ENCODE data around the gene SLC9A5.

The SLC9A5 gene

DNA sequence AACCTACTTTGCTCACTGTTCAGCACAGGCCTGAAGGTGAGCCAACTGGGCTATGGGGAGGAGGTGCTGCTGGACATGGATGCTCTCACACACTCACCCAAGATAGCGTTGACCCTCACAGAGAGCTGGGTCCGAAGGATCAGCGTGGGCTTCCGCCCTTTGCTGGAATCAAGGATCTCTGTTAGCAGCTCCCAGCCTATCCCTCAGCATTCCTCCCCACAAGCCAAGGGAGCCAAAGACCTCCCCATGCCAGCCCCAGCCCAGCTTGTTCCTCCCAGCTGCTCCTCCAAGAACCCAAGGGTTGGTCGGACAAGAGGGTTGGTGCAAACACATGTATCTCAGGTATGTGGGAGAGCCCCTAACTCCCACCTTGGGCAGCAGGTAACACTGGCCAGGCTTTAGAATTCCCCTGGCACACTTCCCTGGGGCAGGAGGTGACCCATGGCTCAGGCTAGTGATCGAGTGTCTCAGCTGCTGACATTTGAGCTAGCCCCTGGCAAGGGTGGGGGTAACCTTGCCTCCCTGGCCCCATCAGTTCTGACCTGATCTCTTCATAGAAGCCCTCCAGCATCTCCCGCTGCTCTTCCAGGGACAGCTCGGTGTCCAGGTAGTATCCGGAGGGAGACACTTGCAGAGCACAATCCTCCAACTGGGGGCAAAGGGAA is 9.8 kb upstream of the SLC9A5 start:
- DNase-seq (ENCODE audit: low read depth): no peak

GRCh38 chr16:67240506-67240905 is 8.3 kb upstream of the SLC9A5 start:
- DNase-seq (ENCODE audit: low read depth): no peak

DNA sequence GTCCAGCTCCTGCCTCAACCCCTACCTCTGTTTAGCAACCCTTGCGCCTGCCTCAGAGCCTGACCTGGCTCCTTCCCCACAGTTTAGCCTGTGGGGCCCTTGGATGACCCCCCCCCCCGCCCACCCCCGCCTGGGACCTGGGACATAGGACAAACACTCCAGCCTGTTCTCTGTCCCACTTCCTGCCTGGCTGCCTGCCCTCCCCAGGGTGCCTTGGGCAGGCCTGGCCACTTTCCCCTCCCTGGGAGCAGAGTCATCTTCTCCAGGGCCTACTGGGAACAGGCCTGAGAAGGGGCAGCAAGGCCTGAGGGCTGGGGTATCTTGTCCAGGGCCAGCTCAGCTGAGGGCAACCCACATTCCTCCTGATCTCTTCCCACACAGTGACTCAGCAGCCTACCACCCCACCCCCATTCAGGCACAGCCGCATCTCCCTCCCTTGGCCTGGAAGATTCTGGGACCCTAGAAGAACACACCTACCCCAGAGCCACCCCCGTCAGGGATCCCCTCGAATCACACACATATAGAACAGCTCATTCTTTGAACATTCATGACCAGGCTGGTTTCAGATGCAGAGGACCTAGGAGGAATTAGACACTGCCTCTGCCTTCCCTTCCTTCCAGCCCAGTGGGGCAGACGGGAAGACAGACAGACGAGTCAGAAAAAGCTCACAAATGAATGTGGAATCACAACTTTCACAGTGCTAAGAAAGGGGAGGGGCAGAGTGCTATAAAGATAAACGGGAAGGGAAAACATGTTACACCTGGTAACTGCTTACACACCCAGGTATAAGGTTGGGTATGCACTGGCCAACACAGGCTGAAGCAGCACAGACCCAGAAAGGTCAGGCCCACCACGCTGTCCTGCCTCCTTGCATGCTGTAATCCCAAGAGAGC is 7.5 kb upstream of the SLC9A5 start:
- DNase-seq (ENCODE audit: low read depth): no peak

- no peak for DNase-seq (ENCODE audit: low read depth)
Observed at GRCh38 chr16:67242138-67242730, 6.5 kb upstream of the SLC9A5 start.

DNA sequence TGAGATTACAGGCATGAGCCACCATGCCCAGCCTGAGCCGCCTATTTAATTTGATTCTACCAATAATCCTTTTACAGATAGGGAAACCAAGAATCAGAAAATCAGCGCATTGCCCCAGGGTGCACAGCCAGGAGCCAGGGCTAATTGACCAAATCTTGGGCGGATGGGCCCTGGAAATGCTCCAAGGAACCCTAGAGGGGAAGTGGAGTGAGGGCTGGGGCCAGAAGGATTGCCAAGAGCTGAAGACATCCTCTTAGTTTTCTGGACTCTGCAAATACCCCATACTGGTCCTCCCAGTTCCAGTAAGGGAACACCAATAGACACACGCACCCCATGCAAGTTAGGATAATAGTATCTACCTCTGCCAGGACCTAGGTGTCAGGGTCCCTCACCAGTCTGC is 5.3 kb upstream of the SLC9A5 start:
- no peak for DNase-seq (ENCODE audit: low read depth)

DNA sequence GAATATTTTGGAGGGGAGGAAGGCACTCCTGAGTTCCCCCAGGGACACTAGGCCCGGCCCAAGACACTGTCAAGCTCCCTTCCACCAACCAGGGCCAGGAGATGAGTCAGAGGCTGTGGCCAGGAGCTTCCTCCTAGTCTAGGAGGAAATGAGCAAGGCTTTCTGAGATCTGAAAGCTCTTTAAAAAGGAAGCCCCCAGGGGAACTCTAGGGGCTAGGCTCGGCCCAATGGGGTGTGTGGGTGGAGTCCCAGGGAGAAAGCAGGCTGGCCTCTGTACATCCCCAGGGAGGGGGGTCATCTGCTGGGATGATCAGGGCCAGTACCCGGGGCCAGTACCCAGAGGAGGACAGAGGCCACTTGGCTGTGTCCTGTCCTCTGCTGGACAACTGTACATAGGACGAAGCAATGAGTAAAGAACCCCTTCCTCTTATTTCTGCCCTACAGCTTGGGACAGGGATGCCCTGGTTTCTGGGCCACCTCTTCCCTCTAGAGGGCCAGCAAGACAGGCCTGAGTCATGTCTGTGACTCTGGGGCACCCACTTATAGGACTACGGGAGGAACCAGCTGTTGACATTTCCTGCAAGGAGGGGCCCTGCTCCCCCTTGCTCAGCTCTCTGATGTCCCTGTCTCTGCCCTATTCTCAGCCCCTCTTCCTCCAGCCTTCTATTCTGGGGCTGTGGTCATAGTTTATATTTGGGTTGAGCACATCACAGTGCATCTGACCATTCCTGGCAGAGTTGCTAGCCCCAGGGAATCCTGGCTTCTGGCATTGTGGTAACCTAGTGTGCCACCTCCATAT is 4.2 kb upstream of the SLC9A5 start:
- peak; percentile 71 for DNase-seq (ENCODE audit: low read depth)

DNA sequence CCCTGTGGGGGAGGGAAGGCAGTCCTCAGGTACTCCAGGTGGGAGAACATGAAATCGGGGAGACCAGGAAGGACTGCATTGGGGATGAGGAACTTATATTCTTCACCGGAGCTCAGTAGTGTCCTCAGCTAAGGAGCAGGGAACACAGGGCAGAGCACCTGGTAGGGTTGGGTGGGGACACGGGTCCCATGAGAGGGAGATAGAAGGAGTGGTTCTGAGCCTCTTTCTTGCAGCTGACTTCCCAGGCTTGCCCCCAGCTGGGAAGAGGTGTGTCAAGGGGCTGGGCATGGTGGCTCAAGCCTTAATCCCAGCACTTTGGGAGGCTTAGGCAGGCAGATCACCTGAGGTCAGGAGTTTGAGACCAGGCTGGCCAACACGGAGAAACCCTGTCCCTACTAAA is 3.6 kb upstream of the SLC9A5 start:
- DNase-seq (ENCODE audit: low read depth): no peak

GRCh38 chr16:67245674-67246080 is 3.1 kb upstream of the SLC9A5 start:
- no peak for DNase-seq (ENCODE audit: low read depth)

DNA sequence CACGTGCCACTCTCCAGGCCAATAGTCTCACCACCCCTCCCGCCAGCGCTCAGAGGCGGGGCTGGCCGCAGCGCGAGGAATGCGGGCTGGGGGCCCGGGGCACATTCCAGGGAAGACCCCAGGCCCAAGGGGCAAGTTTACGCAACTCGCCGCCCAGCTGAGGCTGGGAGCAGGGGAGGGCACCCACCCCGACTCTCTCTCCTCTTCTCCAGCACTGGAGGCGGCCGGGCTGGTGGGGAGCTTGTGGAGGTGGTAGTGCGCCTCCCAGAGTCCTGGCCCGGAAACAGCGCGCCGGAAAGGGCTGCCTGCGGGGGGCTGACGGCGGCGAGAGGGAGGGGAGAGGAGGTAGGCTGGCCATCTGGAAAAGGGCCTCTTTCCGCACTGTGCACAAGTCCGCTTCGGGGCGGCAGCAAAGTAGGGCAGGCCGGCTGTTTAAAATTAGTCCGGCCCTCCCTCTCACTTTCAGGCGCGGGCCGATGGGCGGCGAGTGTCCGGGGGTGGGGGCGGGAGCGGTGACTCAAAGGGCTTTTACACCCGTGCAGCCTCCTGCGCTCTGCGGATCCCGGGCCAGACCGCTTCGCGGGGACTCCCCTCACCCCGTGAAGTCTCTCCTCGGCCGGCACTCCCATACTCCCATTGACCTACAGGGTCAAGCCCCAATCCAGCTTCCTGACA is 2.6 kb upstream of the SLC9A5 start:
- no peak for DNase-seq (ENCODE audit: low read depth)

DNA sequence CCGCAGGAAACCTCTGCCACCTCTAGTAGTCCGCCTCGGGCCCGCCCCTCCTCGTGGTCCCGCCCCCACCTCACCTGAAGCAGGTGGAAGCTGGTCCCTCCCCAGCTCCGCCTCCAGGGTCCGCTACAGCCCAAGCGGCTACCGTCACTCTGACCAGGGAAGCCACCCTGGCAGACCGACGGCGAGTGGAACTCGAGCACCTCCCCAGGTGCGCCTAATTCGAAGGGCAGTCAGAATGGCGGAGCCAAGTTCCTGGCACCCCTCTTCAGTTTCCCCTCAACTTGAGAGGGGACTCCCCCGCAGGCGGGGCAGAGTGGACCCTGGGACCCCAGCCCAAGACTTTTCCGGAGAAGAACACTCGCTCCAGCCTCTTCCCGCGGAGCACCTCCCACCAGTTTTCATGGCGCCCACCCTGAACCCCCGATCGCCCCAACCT is 2.0 kb upstream of the SLC9A5 start:
- DNase-seq (ENCODE audit: low read depth): no peak

- DNase-seq (ENCODE audit: low read depth): peak; percentile 96
Observed at GRCh38 chr16:67247192-67248072, 1.3 kb upstream of the SLC9A5 start, which contains the start of gene FHOD1. TSS of gene FHOD1 (minus strand) at chr16:67247481. CDS start at chr16:67247410, 71 bp downstream.

DNA sequence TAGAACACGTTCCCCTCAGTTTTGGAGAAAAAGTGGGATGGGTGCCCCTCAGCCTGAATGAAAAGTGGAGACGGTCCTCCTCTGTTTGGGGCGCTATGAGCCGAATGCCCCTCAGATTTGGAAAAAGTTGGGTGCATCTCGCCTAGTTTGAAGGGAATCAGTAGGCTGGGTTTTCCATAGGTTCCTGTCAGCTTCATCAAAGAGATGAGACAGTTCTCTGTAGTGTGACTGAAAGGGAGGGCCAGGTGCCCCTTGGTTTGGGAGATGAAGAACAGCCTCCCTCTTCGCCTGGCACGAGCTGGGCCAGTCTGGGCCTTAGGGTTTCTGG is 742 bp upstream of the SLC9A5 start:
- no peak for DNase-seq (ENCODE audit: low read depth)

DNA sequence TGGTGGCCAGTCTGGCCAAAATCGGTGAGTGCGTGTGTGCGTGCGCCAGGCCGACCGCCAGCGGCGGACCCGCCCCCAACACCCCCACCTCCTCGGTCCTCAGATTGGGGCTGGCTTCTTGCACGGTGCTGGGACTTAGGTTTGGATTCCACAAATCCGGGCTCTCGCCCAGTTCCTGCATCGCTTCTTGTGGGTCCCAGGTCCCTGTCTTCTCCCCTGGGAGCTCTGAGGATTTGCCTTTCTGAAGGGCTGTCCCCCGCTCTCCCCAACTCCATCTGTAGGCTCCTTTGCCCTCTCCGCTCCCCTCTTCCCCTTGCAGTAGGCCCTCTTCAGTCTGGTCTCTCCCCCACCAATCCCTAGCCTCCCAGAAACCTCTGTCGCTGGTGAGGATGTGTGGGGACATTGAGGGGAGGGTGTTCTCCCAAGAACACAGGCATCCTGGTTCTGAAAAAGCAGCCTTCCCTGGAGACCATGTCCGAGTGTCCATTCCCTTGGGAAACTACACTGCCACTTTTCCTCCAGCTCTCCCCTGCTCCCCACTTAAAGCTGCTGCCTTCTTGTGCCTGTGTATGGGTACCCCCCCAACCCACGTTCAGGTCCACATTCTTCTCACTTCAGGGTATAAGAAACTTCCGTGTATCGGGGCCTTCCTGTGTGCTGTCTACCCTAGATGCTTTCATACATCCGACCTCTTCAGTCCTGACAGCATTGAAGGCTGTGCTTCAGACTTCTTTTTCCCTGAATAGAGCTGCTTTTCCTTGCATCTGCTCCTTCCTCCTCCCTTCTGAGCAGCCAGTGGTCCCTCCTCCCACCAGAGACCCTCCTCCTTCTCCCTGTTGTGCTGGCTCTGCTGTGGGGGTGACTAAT is 632 bp downstream of the SLC9A5 start:
- no peak for DNase-seq (ENCODE audit: low read depth)

DNA sequence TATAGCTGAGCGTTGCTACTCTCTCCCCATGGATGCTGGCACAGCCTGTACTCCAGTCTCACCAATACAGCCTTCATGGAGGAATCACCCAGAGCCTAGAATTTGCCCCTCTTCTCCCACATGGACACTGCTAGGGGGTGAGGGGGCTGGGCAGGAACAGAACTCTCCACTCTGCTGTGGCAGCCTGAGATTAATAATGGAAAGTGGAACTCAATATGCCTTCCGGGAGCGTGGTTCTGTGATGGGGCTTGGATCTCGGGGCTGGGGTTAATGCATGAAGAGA is 1.2 kb downstream of the SLC9A5 start:
- no peak for DNase-seq (ENCODE audit: low read depth)

GRCh38 chr16:67252609-67253497 is 4.1 kb downstream of the SLC9A5 start:
- no peak for DNase-seq (ENCODE audit: low read depth)

DNA sequence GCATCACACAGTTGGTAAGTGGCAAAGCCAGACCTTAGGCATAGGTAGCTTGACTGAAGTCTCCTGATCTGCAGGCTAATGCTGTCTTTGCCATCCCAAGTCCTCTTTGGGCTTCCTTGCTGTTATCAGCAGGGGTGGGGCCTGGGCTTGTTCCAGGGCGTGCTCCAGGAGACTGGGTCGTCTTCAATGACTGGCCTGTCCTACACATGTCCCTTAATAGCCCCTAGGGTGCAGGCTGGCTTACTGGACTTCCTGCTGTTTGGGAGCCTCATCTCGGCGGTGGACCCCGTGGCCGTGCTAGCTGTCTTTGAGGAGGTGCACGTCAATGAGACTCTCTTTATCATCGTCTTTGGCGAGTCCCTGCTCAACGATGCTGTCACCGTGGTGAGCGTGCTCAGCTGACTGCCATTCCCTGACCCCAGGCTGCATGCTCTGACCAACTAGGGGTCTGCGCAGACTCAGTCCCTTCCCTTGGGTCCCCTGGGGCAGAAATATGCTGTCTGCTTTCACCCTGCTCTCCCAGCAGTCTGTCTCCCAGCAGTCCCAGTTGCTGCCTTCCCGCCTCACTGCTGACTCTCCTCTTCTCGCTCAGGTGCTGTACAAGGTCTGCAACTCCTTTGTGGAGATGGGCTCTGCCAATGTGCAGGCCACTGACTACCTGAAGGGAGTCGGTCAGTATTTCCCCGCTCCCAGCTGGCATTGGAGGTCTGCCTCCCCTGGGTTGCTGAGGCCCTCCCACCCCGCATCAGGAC is 6.2 kb downstream of the SLC9A5 start:
- no peak for DNase-seq (ENCODE audit: low read depth)

DNA sequence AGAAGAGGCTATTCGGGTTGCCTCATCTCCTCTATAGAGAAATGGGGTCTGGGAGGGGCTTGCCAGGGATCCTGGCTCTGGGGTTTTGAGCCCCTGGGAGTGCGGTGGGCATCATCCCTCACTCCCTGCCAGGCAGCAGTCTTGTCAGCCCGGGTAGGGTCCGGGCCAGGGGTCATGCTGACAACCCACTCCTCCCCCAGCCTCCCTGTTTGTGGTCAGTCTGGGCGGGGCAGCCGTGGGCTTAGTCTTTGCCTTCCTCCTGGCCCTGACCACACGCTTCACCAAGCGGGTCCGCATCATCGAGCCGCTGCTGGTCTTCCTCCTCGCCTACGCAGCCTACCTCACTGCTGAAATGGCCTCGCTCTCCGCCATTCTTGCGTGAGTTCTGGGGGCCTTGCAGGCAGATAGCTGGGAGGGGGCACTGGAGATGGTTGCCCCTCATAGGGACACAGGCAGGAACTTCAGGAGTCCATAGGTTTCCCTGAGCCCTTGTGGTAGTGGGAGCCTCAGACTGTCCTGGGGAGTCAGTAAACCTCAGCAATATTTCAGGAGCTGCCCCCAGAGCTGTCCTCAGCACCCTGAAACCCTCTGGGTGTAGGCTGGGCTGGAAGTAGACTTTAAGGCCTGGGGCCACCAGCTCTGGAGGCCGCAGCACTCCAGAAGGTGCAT is 6.9 kb downstream of the SLC9A5 start:
- DNase-seq (ENCODE audit: low read depth): no peak

Data from activated T-helper 9 cell treated with anti-CD3 and anti-CD28 coated beads, Interleukin-2, amount 50 U/mL, for 16 hours (primary cell).